ENCODE results near the gene SMYD4. TPM values are rescaled to one million over a fixed set of nuclear protein-coding genes. Genes with fewer than 3 reads are reported as not detected.
"Not testable (repeated sequence)": the region's sequence is repeated elsewhere in the genome, so short reads cannot be mapped to it uniquely, and the experiment has no call there.

The SMYD4 gene
- total RNA-seq, 1 donor from 2014 or later: 9.9 TPM

DNA sequence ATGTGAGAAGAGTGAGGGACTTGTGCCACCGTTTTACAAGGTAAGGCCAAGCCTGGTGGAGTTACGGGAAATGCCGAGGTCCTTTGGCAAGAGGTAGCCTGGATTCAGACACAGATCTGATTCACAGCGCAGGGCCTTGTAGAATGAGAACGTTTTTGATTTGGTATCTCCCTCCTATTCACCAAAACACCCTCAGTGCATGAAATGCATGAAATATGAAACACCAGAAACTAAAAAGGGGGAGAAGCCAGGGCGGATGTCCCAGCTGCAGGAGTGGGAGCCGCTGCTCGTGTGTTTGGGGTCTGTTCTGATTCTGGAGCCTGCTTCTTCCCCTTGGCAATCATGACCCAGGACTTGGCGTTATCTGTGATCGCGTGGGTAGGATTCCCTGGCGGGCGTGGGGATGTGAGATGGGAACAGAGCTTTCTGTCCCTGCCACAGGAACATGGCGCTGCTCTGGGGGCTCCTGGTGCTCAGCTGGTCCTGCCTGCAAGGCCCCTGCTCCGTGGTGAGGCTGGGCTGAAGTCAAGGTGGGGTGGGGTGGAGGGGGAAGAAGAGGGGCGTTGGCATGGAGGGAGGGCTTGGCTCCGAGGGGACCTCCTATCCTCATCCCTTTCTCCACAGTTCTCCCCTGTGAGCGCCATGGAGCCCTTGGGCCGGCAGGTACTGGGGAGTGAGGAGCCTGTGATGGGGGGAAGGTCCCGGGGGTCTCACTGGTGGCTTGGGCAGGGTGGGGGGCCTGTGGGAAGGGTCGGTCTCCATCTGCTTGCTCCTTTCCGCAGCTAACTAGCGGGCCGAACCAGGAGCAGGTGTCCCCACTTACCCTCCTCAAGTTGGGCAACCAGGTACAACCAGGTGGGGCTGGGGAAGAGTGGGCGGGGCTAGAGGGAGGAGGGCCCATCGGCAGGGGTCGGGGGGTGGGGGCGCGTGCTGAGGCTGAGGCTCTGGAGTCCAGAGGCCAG, 84.9 kb downstream of the SMYD4 start:
- intact Hi-C loops (cut with DNase I): no loop called here
- ATAC-seq (peak; percentile 42), DNase-seq (ENCODE audit: missing footprints) (no peak)

- DNase-seq (ENCODE audit: missing footprints) (no peak), ATAC-seq (no peak)
- intact Hi-C loops (cut with DNase I): no loop called here
Measured at GRCh38 chr17:1743088-1743439, 86.6 kb downstream of the SMYD4 start.

DNA sequence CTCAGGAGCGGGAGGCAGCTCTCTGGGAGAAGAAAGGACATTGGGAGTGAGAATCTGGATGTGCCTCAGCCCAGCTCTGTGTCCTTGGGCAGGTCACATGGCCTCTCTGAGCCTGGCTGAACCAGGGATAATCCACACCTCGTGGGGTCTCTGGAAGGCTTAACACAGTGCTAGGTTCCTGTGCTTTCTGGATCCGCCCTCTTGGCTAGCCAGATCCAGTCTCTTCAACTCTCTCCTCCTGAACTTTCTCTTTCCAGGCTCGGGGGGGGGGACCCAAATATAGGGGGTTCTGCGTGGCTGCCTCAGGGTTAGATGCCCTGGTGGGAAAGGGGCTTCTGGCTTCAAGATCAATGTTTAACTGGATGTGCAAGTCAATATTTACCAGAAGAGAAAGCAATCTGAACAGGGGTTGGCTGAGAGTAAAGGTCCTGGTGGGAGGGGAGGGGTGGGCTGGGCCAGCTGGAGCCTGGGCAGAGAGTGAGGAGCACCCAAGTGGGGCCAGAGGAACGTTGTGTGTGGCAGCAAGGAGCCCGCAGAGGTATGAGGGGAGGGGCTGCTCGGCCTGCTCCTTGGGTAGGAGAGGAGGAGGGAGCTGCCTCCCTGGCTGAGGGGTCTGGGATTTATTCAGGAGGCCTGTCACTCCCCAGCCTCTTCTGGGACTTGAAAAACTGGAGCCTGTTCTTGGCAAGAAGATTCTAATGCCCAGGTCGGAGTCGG, 87.2 kb downstream of the SMYD4 start, which contains the start of gene SERPINF2:
SERPINF2 (plus strand) TSS at position 501 of the 717 bp plus-strand sequence. CDS start 2,125 bp downstream, outside the sequence.
- ATAC-seq (no peak), DNase-seq (ENCODE audit: missing footprints) (no peak)
- intact Hi-C loops (cut with DNase I): no loop called here

DNA sequence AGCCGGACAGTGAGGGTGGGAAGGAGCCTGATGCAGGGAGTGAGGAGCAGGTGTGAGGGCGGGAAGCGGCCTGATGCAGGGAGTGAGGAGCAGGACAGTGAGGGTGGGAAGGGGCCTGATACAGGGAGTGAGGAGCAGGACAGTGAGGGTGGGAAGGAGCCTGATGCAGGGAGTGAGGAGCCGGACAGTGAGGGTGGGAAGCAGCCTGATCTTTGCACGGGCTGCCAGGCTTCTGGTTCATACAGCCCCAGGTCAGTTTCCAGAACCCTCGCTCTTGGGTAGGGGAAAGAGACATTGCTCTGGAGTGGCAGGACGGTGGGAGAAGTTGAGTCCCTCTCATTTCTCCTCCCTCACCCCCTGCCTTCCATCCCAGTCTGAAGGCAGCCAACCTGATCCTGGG, 87.8 kb downstream of the SMYD4 start:
- DNase-seq (ENCODE audit: missing footprints); ATAC-seq; intact Hi-C loops (cut with DNase I): not testable (repeated sequence)

- DNase-seq (ENCODE audit: missing footprints): no peak
- peak; percentile 37 for ATAC-seq
Measured at GRCh38 chr17:1737531-1738291, 92.0 kb downstream of the SMYD4 start.

GRCh38 chr17:1736348-1737281, 93.1 kb downstream of the SMYD4 start:
- DNase-seq (ENCODE audit: missing footprints) (peak; percentile 83), ATAC-seq (peak; percentile 78)
- intact Hi-C loops (cut with DNase I): no loop called here

More at GRCh38 chr17:1737531-1738291, 92.0 kb downstream of the SMYD4 start:
- intact Hi-C loops (cut with DNase I): no loop called here

DNA sequence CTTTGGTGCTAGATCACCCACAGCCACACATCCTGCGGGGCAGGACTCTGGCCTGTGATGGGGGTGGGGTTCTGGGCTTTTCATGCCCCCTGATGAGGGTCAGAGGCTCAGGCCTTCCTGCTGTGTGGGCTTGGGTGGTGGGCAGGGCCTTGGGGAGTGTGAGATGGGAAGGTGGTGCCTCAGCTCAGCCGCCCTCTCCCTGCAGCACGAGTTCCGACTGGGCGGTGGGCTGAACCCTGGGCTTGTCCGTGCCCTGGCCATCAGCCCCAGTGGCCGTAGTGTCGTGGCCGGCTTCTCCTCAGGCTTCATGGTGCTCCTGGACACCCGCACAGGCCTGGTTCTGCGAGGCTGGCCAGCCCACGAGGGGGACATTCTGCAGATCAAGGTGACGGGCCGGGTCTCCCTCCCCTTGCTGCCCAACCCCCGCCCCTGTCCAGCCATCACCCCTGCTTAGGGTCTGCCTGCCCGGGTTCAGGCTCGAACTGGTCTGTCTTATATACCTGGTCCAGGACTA, 93.8 kb downstream of the SMYD4 start:
- ATAC-seq (no peak), DNase-seq (ENCODE audit: missing footprints) (no peak)
- intact Hi-C loops (cut with DNase I): no loop called here

DNA sequence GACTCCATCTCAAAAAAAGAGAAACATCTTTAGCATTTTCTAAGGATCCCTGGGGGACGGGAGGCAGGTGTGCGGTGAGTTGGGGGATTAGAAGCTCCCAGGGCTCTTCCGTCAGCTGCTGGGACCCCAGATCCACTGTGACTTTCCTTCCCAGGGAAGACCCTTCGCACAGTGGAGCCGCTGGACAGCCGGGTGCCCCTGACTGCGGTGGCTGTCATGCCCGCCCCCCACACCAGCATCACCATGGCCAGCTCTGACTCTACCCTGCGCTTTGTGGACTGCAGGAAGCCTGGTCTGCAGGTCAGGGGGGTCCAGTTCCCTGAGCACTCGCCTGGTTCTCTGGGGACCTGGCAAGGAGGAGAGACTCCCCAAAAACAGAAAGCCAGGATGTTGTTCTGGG, 94.3 kb downstream of the SMYD4 start:
- DNase-seq (ENCODE audit: missing footprints): no peak
- intact Hi-C loops (cut with DNase I): no loop called here
- ATAC-seq: no peak

DNA sequence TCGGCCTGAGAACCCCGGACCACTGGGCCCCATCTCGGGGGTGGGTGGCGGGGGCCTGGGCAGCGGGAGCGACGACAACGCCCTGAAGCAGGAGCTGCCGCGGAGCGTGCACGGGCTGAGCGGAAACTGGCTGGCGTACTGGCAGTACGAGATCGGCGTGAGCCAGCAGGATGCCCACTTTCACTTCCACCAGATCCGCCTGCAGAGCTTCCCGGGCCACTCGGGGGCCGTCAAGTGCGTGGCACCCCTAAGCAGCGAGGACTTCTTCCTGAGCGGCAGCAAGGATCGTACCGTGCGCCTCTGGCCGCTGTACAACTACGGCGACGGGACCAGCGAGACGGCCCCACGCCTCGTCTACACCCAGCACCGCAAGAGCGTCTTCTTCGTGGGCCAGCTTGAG, 95.9 kb downstream of the SMYD4 start:
- ATAC-seq: no peak
- intact Hi-C loops (cut with DNase I): no loop called here
- DNase-seq (ENCODE audit: missing footprints): no peak

- DNase-seq (ENCODE audit: missing footprints): no peak
- no peak for ATAC-seq
- intact Hi-C loops (cut with DNase I): no loop called here
Measured at GRCh38 chr17:1732833-1733321, 96.8 kb downstream of the SMYD4 start.

DNA sequence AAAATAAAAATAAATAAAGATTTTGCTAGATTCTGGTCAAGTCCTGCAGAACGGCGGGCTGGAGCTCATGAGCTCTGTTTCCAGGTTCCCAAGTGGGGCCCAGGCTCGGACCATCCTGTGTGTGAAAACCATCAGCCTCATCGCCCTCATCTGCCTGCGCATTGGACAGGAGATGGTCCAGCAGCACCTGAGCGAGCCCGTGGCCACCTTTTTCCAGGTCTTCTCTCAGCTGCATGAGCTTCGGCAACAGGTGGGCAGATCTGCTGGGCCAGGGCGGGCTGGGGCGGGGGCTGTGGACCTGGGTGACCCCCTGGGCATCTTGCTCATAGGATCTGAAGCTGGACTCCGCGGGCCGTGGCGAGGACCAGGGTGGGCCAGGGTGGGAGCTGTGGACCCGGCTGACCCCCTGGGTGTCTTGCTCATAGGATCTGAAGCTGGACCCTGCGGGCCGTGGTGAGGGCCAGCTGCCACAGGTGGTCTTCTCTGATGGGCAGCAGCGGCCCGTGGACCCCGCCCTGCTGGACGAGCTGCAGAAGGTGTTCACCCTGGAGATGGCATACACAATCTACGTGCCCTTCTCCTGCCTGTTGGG, 97.4 kb downstream of the SMYD4 start:
- DNase-seq (ENCODE audit: missing footprints): no peak
- intact Hi-C loops (cut with DNase I): no loop called here
- no peak for ATAC-seq

GRCh38 chr17:1731194-1731506, 98.6 kb downstream of the SMYD4 start:
- no peak for ATAC-seq
- DNase-seq (ENCODE audit: missing footprints): no peak
- intact Hi-C loops (cut with DNase I): no loop called here

- peak; percentile 93 for DNase-seq (ENCODE audit: missing footprints)
- ATAC-seq: peak; percentile 85
- intact Hi-C loops (cut with DNase I): no loop called here
Measured at GRCh38 chr17:1730326-1731193, 99.1 kb downstream of the SMYD4 start.

GRCh38 chr17:1729966-1730325, 99.8 kb downstream of the SMYD4 start:
- DNase-seq (ENCODE audit: missing footprints) (no peak), ATAC-seq (peak; percentile 16)
- intact Hi-C loops (cut with DNase I): no loop called here
